HG02763 (cell line): Measurements from ENCODE around the gene RGS6.

ENCODE experiments used
- ATAC-seq: cut with Tn5 transposase; IDR thresholded peaks from one replicate; pipeline ENCODE4 v1.9.1; 2021; ENCODE audit warnings: mild to moderate bottlenecking, moderate library complexity; ENCODE audit not compliant: unreplicated experiment

The RGS6 gene

DNA sequence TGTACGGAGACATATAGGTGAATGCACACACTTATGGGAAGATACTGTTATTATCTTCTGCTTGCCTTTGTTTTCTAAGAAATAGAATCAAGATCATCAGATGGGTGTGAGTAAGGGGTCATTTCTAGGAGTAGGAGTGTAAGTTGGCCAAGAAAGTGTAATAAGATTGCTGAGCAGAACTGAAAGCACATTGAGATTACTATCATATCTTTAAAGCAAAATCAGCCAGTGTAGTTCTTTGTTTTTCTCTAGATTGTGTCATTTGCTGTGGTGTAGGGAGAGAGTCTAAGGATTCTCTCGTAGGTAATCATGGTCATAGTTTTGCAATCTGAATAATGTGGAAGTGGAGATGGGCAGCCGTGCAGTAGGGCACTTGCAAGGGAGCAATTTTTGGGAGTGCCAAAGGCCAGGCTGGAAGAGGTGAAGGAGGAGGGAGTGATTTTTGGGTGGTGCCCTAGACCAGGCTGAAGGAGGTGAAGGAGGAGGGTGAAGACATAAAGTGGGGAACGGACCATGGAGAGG, 131.6 kb downstream of the RGS6 start:
- ATAC-seq: no peak

DNA sequence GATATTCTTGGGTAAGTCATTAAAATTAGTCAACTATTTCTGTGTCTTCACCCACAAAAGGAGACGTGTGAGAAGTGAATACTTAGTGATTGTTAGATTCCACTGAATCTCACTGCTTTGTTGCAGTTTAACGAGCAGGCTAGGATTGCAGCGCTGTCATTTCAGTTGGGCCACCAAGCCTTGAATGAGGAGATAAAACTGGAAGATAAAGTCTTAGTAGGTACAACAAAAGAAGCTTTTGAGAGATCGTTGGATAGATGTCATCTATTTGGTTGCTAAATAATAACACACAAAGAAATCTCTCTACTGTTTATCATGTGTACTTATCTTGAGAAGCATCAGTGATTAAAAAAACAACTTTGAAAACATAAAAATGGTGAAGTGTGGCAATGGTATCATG, 132.3 kb downstream of the RGS6 start:
- no peak for ATAC-seq

DNA sequence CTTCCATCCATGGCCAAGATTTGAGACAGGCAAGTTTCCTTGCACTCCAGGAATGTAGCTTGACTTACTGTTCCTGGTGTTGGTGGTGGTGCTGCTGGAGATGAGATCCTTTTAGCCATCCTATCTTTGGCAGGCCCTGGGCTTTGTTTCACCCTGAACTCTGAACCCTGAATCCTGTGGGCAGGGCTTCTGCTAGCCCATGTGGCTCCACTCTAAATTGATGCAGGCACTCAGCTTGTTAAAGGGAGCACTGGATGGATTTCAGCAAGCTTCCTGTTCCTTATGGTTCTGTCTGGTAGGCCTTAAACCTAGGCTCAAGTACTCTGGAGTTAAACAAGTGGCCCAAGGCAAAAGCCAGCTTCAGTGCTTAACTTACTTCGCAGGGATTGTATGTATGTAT, 138.2 kb downstream of the RGS6 start:
- ATAC-seq: no peak

DNA sequence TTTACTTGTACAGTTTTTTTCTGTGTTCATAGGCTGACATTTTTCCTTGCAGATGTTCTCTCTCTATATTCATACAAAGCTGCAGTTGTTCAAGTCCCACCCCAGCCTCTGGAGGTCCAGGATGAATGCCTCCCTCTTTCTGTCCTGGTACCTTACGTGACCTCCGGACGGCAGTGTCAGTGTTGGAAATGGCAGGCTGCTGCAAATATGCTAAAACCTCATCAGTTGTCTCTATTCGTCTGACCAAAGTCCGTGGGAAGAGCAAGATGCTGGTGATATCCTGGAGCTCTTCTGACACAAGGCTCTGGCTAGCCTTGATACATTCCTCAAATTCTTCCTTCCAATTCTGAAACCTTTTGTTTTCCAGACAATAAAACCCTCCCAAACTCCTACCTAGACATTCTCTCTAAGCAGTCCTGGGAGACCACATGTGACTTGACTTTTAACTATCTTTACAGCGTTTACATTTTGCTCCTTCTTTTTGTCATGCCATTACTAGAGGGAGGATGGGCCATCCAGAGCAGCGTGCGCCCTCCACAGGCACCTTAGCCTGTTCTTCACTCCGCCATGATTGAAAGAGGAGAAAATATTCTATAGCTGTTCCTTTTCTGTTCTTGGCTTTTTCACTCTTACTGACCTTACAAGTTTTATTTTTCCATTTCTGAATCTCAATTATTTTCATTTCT, 143.6 kb downstream of the RGS6 start:
- no peak for ATAC-seq

DNA sequence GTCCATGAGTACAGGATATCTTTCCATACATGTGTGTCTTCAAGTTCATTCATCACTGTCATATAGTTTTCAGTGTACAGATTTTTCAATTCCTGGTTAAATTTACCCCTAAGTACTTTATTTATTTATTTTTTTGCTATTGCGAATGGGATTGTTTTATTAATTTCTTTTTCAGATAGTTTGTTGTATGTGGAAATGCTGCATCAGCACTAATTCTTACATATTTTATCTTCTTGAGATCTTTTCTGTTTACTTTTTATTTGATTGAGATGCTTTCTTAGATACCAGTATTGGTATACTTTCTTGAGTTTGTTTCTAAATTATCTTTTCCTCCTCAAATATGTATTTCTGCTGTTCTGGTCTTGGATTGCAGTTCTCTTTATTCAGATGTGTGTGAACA, 148.9 kb downstream of the RGS6 start:
- ATAC-seq: no peak

DNA sequence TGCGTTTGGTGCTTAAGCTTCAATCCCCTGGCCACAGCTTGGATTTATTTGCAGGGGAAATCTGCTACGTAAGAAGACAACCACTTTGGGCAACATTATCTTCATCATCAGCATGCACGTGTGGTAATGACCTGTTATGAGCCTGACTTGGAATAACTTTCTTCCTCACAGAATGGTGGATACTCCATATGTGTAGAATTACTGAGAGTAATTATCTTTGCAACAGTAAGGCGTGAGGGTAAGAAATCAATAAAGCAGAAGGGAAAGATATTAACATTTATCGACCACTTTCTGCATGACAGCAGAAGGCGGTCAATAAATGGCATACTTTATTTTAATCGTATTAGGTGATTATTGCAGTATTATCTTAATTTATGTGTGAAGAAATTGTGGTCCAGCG, 152.7 kb downstream of the RGS6 start:
- ATAC-seq: no peak

DNA sequence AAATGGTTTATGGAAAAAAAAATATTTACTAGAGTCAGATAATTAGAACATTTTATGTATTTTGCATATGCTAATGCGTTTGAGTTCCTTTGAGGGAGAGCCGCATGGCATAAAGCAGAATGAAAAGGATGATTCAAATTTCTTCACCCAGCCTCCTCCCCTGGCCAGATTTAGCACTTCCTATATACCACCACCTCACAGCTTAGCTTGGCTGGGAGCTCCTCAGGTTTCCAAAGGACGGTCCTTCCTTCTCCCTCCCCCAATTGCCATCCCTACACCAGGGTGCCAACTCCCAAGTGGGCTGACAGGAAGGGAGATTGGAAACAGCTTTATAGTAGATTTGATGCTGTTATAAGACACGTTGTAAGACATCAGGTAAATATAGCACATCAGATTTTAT, 157.4 kb downstream of the RGS6 start:
- ATAC-seq: no peak

DNA sequence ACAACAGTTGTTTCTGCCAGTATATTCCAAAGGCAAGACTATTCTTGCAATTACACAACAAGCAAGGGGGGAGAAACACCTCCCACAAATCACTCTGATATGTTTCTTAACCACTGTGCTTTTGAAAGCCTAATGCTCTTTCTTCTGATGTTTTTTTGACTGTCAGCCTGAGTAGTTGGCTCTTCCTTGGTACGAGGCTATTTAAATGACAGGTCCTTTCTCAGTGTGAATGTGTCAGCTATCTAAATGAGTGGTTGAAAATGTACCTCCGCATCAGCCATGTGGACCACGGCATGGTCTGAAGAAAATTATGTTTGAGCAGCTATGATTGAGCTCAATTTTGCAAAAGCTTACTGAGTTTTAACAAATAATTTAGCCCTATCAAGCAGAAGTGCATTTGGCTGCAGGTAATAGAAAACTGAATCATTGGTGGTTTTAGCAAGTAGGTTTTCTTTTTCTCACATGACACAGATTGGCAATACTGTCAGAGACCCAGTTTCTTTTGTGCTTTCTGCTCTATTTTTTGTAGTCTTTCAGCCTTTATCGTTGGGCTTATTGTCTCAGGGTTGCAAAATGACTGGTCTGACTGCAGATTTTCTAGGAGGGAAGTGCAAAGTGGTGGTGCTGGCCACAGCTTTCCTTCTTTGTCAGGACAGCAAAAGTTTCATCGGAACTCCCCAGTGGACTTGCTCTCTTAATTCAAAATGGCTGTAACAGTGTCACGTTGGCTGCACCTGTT, 162.8 kb downstream of the RGS6 start:
- ATAC-seq: no peak

DNA sequence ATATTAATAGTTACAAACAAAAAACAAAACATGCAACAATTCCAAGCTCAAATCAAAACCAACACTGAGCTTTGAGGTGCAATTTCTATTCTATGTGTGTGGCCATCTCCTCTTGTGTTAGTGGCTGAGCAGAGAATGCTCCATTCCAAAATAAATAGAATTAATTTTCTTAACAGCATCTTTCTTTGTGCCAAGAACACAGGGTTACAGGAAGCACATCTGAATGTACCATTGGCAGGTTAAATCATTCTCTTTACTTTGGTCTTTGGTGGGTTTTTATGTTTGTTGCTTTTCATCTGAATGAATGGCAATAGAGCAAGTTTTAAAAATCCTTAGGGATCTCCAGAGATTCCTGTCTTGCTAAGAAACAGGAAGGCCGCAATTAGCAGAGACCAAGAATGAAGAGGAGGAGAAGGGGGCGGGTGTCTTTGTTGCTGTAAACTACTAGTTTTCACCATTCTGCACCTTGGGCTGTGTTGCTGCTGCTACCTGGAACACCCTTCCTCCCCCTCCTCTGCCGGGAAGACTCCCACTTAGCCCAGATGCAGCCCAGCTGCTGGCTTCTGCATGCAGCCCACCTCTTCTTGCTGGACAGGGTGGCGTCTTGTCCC, 165.0 kb downstream of the RGS6 start:
- ATAC-seq: no peak

DNA sequence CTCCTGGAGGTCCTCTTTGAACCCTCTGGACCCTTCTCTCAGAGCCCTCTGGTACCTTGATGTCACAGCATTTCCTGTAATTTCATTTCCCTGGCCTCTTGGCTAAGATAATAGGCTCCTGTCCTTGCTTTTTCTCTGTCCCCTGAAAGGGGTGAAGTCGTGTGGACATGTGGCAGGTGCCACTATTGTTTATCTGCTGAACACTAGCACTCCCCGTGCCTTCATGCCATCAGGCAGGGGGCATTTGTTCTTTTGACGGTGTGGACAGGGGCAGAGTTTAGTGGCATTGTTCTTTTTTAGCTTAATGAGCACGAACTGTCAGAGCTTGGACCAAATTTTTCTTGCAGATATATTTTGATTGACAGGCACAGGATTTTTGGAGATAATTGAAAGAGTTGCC, 166.0 kb downstream of the RGS6 start:
- ATAC-seq: no peak

DNA sequence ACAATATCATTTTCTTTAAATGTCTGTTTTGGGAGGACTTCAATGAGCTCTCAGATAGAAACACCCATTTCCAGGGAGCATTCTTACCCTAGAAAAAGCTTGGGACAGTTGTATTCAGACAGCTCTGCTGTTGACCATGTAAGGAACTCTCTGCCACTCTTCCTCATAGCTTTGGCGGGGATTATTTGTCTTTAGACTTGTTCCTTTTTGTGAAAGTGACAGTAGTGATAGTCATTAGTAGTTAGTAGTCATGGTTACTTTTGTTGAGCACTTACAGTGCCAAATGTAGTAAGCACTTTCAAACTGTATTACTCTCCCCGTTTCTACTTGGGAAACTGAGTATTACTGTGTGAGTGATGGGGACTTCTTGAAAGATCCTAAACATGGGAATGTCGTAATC, 167.3 kb downstream of the RGS6 start:
- ATAC-seq: no peak

DNA sequence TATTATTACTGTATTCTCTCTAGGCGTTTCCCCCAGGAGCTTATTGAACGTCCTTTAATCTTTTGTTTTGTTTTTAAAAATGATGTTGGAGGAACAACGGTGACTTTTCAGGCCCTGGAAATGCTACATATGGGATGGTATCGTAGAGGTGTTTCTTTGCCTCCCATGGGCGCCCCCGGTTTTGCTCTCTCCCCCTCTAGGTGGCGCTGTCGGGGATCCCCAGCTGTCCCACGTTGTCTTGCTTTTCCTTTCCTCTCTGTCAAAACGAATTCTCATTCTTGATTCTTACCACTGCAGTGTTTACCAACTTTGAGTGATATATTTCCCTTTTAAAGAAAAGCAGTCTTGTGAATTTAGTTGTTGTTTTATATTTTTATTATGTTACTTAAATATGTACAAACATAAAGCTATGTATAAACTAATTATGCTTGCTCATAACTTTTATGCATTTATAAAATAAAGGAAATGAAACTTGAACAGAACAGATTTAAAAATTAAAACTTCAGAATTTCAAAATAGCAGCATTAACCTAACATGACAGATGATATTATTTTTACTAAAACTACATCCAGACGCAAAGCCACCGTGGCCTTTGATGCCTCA, 171.9 kb downstream of the RGS6 start:
- no peak for ATAC-seq

DNA sequence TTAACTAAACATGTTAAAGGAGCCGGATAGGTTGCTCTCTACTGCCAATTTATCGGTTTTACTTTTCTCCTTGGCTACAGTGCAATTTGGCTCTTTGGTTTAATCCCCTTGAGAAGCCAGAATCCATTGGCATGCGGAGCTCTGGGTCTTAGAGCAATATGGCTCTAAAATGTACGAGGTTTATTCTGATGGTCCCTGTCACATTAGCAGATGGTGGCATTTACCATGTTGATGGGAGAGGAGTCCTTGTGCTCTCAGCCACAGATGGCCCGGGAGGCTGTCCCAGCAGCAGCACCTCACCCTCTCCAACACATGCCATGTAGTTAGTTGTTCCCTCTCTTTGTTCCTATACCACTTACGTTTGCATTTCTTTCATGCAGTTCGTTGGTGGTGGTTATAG, 179.7 kb downstream of the RGS6 start:
- no peak for ATAC-seq

DNA sequence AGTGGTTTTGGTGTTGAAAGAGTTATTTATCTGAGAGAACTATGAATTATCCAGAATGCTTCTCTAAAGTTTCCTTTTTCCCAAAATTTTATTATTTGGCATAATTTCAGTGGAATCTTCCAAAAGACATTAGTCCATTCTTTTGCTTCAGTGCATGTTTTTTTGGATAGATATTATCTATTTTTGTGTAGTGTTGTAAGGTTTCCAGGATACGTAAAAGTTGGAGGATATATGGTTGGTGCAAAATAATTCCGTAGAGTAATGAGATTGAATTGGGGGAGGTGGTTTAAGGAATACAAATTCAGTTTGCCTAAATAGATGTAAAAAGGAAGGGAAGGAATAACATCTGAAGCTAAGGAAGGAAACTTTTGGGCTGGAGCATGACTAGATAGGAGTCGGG, 186.6 kb downstream of the RGS6 start:
- ATAC-seq: no peak

DNA sequence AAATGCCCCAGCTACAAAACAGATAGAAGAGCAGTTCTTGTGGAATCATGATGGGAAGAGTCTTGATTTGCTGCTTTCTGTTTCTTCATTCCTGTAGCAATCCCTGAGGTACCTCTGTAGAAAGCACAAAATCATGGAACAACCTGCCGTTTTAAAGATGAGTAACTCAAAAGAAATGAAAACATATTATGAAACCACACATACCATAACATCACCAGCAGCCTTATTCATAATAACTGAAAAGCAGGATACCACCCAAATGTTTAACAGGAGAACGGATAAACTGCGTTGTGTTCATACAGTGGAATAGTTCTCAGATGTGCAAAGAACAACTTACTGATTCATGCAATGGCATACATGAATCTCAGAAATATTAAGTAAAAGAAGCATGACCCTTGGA, 188.1 kb downstream of the RGS6 start:
- ATAC-seq: no peak

DNA sequence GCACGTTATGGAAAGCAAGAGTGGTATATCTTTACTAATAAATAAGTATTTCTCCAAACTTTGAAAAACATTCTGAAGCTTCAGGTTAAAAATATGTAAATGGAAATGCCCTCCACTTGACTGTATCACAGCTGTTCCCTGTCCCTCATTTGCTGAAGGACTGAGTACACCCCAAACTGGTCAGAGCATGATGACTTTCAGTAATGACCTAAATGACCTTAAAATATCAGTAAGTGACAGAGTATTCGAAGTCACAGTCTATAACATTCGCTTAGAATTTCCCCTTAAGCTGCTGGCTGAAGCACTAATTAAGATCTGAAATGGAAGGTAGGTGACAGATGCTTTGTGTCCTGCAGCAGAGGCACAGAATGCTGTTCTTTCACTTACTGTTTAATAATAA, 191.5 kb downstream of the RGS6 start:
- ATAC-seq: no peak

DNA sequence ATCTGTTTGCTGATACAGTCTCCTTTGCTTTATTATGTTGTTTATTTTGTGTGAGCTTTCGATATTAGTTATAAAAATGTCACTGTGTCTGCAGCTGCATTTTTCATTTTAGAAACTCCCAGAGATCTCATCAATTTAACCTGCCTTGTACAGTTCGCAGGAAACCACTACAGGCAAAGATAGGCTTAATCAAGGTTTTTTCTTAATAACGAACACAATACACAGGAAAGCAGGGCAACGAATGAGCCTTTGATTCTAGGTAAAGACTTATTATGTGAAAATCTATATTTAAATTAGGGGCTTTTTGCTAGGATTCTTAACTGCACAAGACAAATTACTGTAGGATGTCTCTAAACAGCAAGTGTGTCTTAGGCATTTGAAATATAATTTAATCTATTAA, 191.9 kb downstream of the RGS6 start:
- no peak for ATAC-seq

DNA sequence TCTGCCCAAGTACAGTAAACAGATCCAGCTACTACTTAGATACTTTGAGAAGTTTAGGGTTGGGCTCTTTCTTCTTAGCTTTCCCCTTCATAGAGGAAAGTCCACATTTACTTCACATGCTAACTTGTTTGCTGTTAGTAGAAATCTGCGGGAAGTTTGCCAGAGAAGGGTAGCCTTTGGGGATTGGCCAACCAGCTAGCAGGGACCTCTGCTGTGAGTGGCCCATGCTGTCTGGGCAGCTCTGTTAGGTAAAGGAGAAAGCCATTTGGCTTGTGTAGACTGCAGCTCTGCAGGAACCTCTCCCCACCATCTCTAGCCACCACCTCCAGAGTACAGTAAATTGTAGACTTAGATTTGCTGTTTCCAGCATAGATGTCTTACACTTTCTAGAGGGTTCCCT, 193.9 kb downstream of the RGS6 start:
- no peak for ATAC-seq

DNA sequence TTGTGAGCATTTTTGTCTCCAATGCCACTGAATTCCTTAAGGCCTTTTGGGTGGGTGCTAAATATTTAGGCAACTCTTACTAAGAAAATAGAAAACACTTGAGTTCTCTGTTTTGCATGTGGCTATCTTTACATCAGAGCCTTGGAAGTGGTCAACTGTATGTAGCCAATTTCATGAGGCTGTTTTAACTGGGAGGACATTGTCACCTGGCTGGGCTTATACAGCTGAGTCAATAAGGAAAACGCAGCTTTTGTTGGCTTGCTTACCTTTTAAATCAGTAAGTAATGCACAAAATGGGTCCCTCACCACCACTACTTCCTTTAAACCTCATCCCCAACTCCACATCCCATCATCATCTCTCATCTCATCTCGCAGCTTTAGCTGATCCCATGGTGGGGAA, 194.3 kb downstream of the RGS6 start:
- no peak for ATAC-seq

DNA sequence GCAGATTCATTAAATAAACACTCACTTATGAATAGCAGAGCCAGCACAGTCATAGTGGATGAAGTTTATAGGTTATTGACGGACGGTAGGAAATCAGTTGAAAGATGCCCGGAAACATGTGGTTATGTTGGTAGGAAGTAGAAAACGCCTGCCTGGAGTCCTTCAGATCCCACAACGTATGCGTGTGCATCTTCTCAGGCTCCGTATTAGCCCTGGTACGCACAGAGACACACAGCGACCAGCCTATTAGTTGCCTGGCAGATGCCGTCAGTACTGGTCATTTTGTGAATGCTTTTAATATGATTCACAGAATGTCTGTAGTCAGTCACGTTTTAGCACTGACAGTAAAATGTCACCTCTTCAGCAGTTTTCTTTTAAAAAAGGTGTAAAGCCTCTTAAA, 196.4 kb downstream of the RGS6 start:
- ATAC-seq: no peak

DNA sequence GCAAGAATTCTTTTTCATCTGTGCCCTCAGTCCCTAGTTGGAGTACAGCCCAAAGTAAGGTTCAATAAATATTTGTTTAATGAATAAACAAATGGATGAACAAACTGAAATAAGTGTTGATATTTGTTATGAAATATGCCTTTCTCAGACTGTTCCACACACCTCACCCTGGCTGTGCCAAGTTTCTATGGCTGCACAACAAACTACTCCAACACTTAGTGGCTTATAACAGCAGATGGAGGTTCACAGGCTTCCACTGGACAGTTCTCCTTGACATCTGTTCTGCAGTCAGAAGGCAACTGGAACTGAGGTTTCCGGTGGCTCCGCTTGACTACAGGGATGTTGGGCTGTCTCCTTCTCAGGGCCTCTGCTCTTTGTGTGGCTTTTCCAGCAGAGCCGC, 197.1 kb downstream of the RGS6 start:
- ATAC-seq: no peak

DNA sequence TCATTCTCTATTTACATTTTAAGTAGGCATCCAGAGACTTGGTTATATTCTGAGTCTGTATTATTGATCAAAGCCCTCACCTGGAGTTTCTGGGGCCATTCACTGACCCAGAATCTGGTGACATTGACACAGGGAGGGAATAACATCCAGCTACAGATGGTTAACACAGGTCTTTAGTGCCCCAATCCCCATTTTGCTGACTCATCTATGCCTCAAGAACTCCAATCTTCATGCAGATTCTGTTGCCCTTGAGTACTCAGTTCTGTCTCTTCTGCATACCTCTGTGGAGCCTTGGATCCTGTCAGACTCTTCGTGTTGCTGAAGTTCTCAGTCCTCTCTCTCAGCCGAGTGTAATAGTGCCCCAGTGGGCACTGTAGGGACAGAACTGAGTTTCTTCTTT, 208.9 kb downstream of the RGS6 start:
- ATAC-seq: no peak
